Effector memory CD8-positive, alpha-beta T cell (primary cell): ENCODE data around the gene RGS8.

ENCODE experiments used
- ATAC-seq: fragments of 150-1000 bp; cut with Tn5 transposase; replicated peaks from 2 replicates; pipeline ENCODE4 v1.10.0; 2021; ENCODE audit warnings: mild to moderate bottlenecking, moderate library complexity
- DNase-seq, 3 experiments: peaks; one replicate each; pipeline ENCODE4 v3.0.0; 2021
- H3K27ac Mint-ChIP-seq, 2 donors: one replicate each; pipeline ENCODE4 v1.8.0; 2022; ENCODE audit warnings: mild to moderate bottlenecking in 2 of 2, mixed read lengths in 2 of 2, moderate library complexity in 2 of 2
- H3K27me3 Mint-ChIP-seq, 2 donors: one replicate each; pipeline ENCODE4 v1.8.0; 2022; ENCODE audit warnings: mixed read lengths in 2 of 2
- H3K36me3 Mint-ChIP-seq: one replicate; pipeline ENCODE4 v1.8.0; 2022; ENCODE audit warnings: mild to moderate bottlenecking, moderate library complexity, mixed read lengths; ENCODE audit not compliant: insufficient read depth
- H3K4me1 Mint-ChIP-seq, 2 donors: one replicate each; pipeline ENCODE4 v1.8.0; 2022; ENCODE audit warnings: low read depth in 2 of 2, mixed read lengths in 2 of 2
- H3K4me3 Mint-ChIP-seq, 2 donors: one replicate each; pipeline ENCODE4 v1.8.0; 2022; ENCODE audit warnings: mild to moderate bottlenecking in 2 of 2, mixed read lengths in 2 of 2, moderate library complexity in 2 of 2
- H3K9me3 Mint-ChIP-seq, 2 donors: one replicate each; pipeline ENCODE4 v1.8.0; 2022; ENCODE audit warnings: mixed read lengths in 2 of 2
- total RNA-seq, 9 experiments: gene quantifications; one replicate each; lab custom pipeline; 2026; lab: John Stamatoyannopoulos, UW

The RGS8 gene
- 0 to 0.07 (median 0) reads per million in 9 experiments for total RNA-seq

- ATAC-seq: no peak
- no peak within 1 kb of the TSS for H3K27ac Mint-ChIP-seq
Observed at GRCh38 chr1:182684116-182684828, at the start of gene RGS8. RGS8 (minus strand) TSS chr1:182684587; CDS start chr1:182669649, 14,938 bp downstream.

GRCh38 chr1:182731852-182732575, 47.6 kb upstream of the RGS8 start:
- H3K27ac Mint-ChIP-seq: no peak overlapping the region
- no peak overlapping the region for H3K4me3 Mint-ChIP-seq
- H3K27me3 Mint-ChIP-seq: peaks cover 8 to 11% of the 10 kb centered on the region in 2 donors
- DNase-seq: no peak
- no peaks in the 10 kb centered on the region for H3K36me3 Mint-ChIP-seq
- no peaks in the 10 kb centered on the region for H3K9me3 Mint-ChIP-seq
- ATAC-seq: no peak
- no peaks in the 10 kb centered on the region for H3K4me1 Mint-ChIP-seq

More at GRCh38 chr1:182684116-182684828, at the start of gene RGS8:
- H3K4me1 Mint-ChIP-seq: peaks cover 0 to 2% of the 10 kb centered on the region in 2 donors
- no peaks in the 10 kb centered on the region for H3K36me3 Mint-ChIP-seq
- no peak for DNase-seq
- no peaks in the 10 kb centered on the region for H3K9me3 Mint-ChIP-seq
- peaks cover 14 to 22% of the 10 kb centered on the region in 2 donors for H3K27me3 Mint-ChIP-seq
- H3K4me3 Mint-ChIP-seq: no peak within 1 kb of the TSS

GRCh38 chr1:182726912-182727311, 42.5 kb upstream of the RGS8 start:
- Mint-ChIP-seq H3K27me3 (peaks cover 9 to 12% of the 10 kb centered on the region in 2 donors), H3K36me3 (peaks cover 5% of the 10 kb centered on the region), H3K27ac (no peak overlapping the region), H3K4me1 (no peaks in the 10 kb centered on the region), H3K4me3 (no peak overlapping the region), H3K9me3 (no peaks in the 10 kb centered on the region)
- no peak for DNase-seq
- no peak for ATAC-seq

GRCh38 chr1:182725259-182726255, 41.2 kb upstream of the RGS8 start:
- Mint-ChIP-seq H3K27ac (no peak overlapping the region), H3K27me3 (peaks cover 12 to 15% of the 10 kb centered on the region in 2 donors), H3K4me3 (no peak overlapping the region), H3K9me3 (no peaks in the 10 kb centered on the region), H3K4me1 (no peaks in the 10 kb centered on the region), H3K36me3 (peaks cover 5% of the 10 kb centered on the region)
- no peak for DNase-seq
- ATAC-seq: no peak

- H3K27me3 Mint-ChIP-seq: peaks cover 12 to 18% of the 10 kb centered on the region in 2 donors
- DNase-seq (no peak), ATAC-seq (no peak)
- peaks cover 5% of the 10 kb centered on the region for H3K36me3 Mint-ChIP-seq
- no peaks in the 10 kb centered on the region for H3K9me3 Mint-ChIP-seq
- no peak overlapping the region for H3K4me3 Mint-ChIP-seq
- H3K4me1 Mint-ChIP-seq: no peaks in the 10 kb centered on the region
- no peak overlapping the region for H3K27ac Mint-ChIP-seq
Observed at GRCh38 chr1:182724215-182724614, 39.8 kb upstream of the RGS8 start.

- ATAC-seq (no peak), DNase-seq (no peak)
- Mint-ChIP-seq H3K4me1 (no peaks in the 10 kb centered on the region), H3K4me3 (no peak overlapping the region), H3K9me3 (no peaks in the 10 kb centered on the region), H3K36me3 (peaks cover 5% of the 10 kb centered on the region), H3K27me3 (peaks cover 10 to 28% of the 10 kb centered on the region in 2 donors), H3K27ac (no peak overlapping the region)
Observed at GRCh38 chr1:182723200-182723599, 38.8 kb upstream of the RGS8 start.

GRCh38 chr1:182721525-182721924, 37.1 kb upstream of the RGS8 start:
- DNase-seq: no peak
- Mint-ChIP-seq H3K27ac (no peak overlapping the region), H3K36me3 (peaks cover 3% of the 10 kb centered on the region), H3K4me1 (peaks cover 4 to 5% of the 10 kb centered on the region in 2 donors), H3K27me3 (peaks cover 0 to 28% of the 10 kb centered on the region in 2 donors), H3K4me3 (no peak overlapping the region), H3K9me3 (no peaks in the 10 kb centered on the region)
- no peak for ATAC-seq

GRCh38 chr1:182720463-182720862, 36.1 kb upstream of the RGS8 start:
- H3K4me3 Mint-ChIP-seq: no peak overlapping the region
- DNase-seq: no peak
- ATAC-seq: no peak
- peaks cover 4 to 5% of the 10 kb centered on the region in 2 donors for H3K4me1 Mint-ChIP-seq
- no peak overlapping the region for H3K27ac Mint-ChIP-seq
- peaks cover 0 to 26% of the 10 kb centered on the region in 2 donors for H3K27me3 Mint-ChIP-seq
- peaks cover 3% of the 10 kb centered on the region for H3K36me3 Mint-ChIP-seq
- no peaks in the 10 kb centered on the region for H3K9me3 Mint-ChIP-seq

GRCh38 chr1:182719553-182719952, 35.2 kb upstream of the RGS8 start:
- peaks cover 0 to 26% of the 10 kb centered on the region in 2 donors for H3K27me3 Mint-ChIP-seq
- no peak for ATAC-seq
- H3K27ac Mint-ChIP-seq: no peak overlapping the region

GRCh38 chr1:182718311-182718710, 33.9 kb upstream of the RGS8 start:
- ATAC-seq: no peak
- Mint-ChIP-seq H3K4me1 (peaks cover 4 to 5% of the 10 kb centered on the region in 2 donors), H3K27ac (no peak overlapping the region), H3K36me3 (peaks cover 3% of the 10 kb centered on the region), H3K4me3 (no peak overlapping the region), H3K27me3 (peaks cover 4 to 33% of the 10 kb centered on the region in 2 donors), H3K9me3 (no peaks in the 10 kb centered on the region)
- DNase-seq: no peak

More at GRCh38 chr1:182719553-182719952, 35.2 kb upstream of the RGS8 start:
- no peak overlapping the region for H3K4me3 Mint-ChIP-seq
- no peak for DNase-seq
- no peaks in the 10 kb centered on the region for H3K9me3 Mint-ChIP-seq
- peaks cover 4 to 5% of the 10 kb centered on the region in 2 donors for H3K4me1 Mint-ChIP-seq
- H3K36me3 Mint-ChIP-seq: peaks cover 3% of the 10 kb centered on the region

- no peak for ATAC-seq
- no peaks in the 10 kb centered on the region for H3K36me3 Mint-ChIP-seq
- no peaks in the 10 kb centered on the region for H3K9me3 Mint-ChIP-seq
- peak overlapping the region in 1 of 2 donors; percentile 48 for H3K4me3 Mint-ChIP-seq
- peaks cover 5 to 36% of the 10 kb centered on the region in 2 donors for H3K27me3 Mint-ChIP-seq
- H3K4me1 Mint-ChIP-seq: peaks cover 4 to 5% of the 10 kb centered on the region in 2 donors
- no peak overlapping the region for H3K27ac Mint-ChIP-seq
- DNase-seq: no peak
Observed at GRCh38 chr1:182716740-182717720, 32.6 kb upstream of the RGS8 start.

GRCh38 chr1:182715531-182715930, 31.1 kb upstream of the RGS8 start:
- Mint-ChIP-seq H3K4me3 (no peak overlapping the region), H3K4me1 (peaks cover 4 to 5% of the 10 kb centered on the region in 2 donors), H3K36me3 (no peaks in the 10 kb centered on the region), H3K9me3 (no peaks in the 10 kb centered on the region), H3K27me3 (peaks cover 5 to 30% of the 10 kb centered on the region in 2 donors), H3K27ac (no peak overlapping the region)
- DNase-seq (no peak), ATAC-seq (no peak)
